Right cardiac atrium (tissue), 5 donors: Measurements from ENCODE around the gene KTN1. TPM values are rescaled to one million over a fixed set of nuclear protein-coding genes. Genes with fewer than 3 reads are reported as not detected.

Experiments used
- polyA plus RNA-seq: library from polyadenylated mRNA; stranded (reverse); fragments of 200-250 nt; gene quantifications from one replicate; pipeline ENCODE4 v1.2.3, GENCODE V29; 2013
- total RNA-seq, 4 donors: library from RNA; stranded (reverse); fragmentation: NEBNext Ultra II Directional; extraction: Animal tissue kit (Norgen Biotek cat#: 25700); gene quantifications; one replicate each; pipeline ENCODE4 v1.2.1, GENCODE V29; 2021
- donor health status: healthy with polysubstance abuse.
- donor health status: DM: no; HTN: yes; CAD: no.
- donor health status: DM: no; HTN: no; CAD: no.
- donor health status: DM: no; HTN: yes; CAD: no; lungs with severe emphysema.
- donor health status: DM: yes; HTN: yes; CAD: no.

KTN1 gene
- total and polyA plus RNA-seq, 5 donors, result 146 to 232 (median 208) TPM

Other genes starting within 250 kb of the KTN1 start
- 10 to 100 TPM in 3 of 4 donors, 1 to 10 TPM in 1; 8.0 to 12.9 (median 10.9) TPM for gene ATG14, start 168.4 kb upstream of the KTN1 start, total RNA-seq
- gene ATG14, start 168.4 kb upstream of the KTN1 start, polyA plus RNA-seq, result 6.7 TPM
- gene TBPL2, start 139.6 kb upstream of the KTN1 start, total RNA-seq, result not detected
- not detected for gene TBPL2, start 139.6 kb upstream of the KTN1 start, polyA plus RNA-seq